Right atrium auricular region (tissue), 2 donors: ENCODE measurements around the gene EPS8L1. TPM values are rescaled to one million over a fixed set of nuclear protein-coding genes. Genes with fewer than 3 reads are reported as not detected.

Source experiments
- DNase-seq: peaks from one replicate; pipeline ENCODE4 v3.0.0-alpha.2; 2019; ENCODE audit warnings: low spot score
- H3K27ac ChIP-seq, 2 donors: fragments of 200-600 bp; sonication (generic); 1 replicate in 1 of 2; 2 replicates in 1 of 2; pipeline ENCODE4 v1.5.1; 2016 to 2019
- H3K27me3 ChIP-seq, 2 donors: fragments of 200-600 bp; sonication (generic); one replicate each; pipeline versions ENCODE4 v1.5.1 to v1.6.0; 2017 to 2019
- H3K36me3 ChIP-seq: fragments of 200-600 bp; sonication (generic); one replicate; pipeline ENCODE4 v1.5.1; 2016
- H3K4me1 ChIP-seq, 2 donors: fragments of 200-600 bp; sonication (generic); one replicate each; pipeline versions ENCODE4 v1.5.1 to v1.6.0; 2017 to 2019
- H3K4me3 ChIP-seq, 2 donors: fragments of 200-600 bp; sonication (generic); 1 replicate in 1 of 2; 2 replicates in 1 of 2; pipeline ENCODE4 v1.5.1; 2017 to 2019; ENCODE audit warnings: mild to moderate bottlenecking in 1 of 2, moderate library complexity in 1 of 2
- H3K9me3 ChIP-seq, 2 donors: fragments of 200-600 bp; sonication (generic); one replicate each; pipeline ENCODE4 v1.5.1; 2019
- total RNA-seq, 2 donors: library from RNA; depleted of rRNA; stranded (reverse); fragments of >200 nt; gene quantifications; one replicate each; pipeline ENCODE4 v1.1.0, GENCODE V29; 2016
- TF ChIP-seq, protein P1 (sequence below), 2 donors: fragments of 200-600 bp; sonication (generic); IDR thresholded peaks; one replicate each; pipeline ENCODE4 v1.5.1; 2019; ENCODE audit warnings: antibody characterized with exemption in 2 of 2

The EPS8L1 gene
- total RNA-seq, 2 donors from 2014 or later = 6.7 to 13.8 TPM

DNA sequence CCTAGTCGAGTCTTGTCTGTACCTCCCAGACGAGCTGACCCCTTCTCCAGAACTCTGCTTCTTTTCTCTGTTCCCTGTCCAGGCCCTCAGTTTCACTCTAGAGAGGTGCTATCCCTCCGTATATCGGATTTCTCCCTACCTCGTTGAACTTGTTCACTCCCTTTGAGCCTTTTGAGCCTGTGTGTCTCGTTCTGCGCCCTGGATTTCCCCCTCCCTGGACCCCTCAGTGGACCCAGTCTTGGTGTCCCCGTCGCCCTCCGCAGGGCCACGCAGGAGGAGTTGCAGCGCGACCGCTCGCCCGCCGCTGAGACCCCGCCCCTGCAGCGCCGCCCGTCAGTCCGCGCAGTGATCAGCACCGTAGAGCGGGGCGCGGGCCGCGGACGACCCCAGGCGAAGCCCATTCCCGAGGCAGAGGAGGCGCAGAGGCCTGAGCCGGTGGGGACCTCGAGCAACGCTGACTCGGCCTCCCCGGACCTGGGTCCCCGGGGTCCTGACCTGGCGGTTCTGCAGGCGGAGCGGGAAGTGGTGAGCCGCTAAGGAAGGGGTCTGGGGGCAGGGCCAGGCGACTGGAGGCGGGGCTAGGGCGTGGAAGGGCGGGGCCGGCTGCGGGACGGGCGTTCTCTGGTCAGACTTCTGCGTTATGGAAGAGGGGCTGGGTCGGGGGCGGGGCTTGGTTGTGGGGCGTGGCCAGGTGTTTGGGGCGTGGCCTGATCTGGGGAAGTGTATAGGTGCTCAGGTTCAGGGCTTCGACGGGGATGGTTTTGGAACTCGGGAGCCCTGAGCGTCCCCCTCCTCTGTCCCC lies 5.5 kb downstream of the EPS8L1 start:
- Histone ChIP-seq H3K9me3 (no peaks in the 10 kb centered on the region), H3K27me3 (peaks cover 20 to 52% of the 10 kb centered on the region in 2 donors), H3K4me3 (peak overlapping the region; percentile 34 to 58), H3K4me1 (peaks cover 0 to 33% of the 10 kb centered on the region in 2 donors), H3K36me3 (no peaks in the 10 kb centered on the region), H3K27ac (no peak overlapping the region)
- TF ChIP-seq, protein P1, sequence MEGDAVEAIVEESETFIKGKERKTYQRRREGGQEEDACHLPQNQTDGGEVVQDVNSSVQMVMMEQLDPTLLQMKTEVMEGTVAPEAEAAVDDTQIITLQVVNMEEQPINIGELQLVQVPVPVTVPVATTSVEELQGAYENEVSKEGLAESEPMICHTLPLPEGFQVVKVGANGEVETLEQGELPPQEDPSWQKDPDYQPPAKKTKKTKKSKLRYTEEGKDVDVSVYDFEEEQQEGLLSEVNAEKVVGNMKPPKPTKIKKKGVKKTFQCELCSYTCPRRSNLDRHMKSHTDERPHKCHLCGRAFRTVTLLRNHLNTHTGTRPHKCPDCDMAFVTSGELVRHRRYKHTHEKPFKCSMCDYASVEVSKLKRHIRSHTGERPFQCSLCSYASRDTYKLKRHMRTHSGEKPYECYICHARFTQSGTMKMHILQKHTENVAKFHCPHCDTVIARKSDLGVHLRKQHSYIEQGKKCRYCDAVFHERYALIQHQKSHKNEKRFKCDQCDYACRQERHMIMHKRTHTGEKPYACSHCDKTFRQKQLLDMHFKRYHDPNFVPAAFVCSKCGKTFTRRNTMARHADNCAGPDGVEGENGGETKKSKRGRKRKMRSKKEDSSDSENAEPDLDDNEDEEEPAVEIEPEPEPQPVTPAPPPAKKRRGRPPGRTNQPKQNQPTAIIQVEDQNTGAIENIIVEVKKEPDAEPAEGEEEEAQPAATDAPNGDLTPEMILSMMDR (IDR thresholded peaks at IDR 0.05) = no peak
- DNase-seq = no peak

DNA sequence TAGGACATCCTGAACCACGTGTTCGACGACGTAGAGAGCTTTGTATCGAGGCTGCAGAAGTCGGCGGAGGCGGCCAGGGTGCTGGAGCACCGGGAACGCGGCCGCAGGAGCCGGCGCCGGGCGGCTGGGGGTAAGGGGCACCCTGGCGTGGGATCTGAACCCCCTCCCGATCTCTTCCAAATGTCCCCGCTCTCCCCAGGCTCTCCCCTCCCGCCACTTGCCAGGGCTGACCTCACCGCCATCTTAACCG lies 6.0 kb downstream of the EPS8L1 start:
- H3K9me3 ChIP-seq = no peaks in the 10 kb centered on the region
- DNase-seq = no peak
- no peak overlapping the region for H3K27ac ChIP-seq

DNA sequence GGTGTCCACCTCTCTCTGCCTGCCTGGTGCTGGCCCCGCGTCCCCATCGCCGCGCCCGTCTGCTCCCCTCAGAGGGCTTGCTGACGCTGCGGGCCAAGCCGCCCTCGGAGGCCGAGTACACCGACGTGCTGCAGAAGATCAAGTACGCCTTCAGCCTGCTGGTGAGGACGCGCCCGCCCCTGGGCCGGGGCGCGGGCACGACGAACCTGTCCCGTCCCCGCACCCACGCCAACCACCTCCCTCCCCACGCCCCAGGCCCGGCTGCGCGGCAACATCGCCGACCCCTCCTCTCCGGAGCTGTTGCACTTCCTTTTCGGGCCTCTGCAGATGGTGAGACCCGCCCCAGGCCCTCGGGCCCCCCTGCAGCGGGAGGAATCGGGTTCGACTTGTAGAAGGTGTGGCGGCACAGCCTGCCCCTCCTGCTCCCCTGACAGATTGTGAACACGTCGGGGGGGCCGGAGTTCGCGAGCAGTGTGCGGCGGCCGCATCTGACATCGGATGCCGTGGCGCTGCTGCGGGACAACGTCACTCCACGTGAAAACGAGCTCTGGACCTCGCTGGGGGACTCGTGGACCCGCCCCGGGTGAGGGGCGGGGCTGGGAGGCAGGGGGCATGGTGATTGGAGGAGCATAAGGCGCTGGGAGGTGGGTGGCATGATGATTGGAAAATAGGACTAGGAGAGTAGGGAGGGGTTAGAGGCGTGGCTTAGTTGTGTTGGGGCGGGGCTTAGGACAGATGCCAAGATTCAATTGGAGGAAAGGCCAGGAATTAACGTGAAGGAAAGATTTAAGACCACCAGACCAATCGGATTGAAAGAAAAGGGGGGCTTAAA lies 6.6 kb downstream of the EPS8L1 start:
- H3K27ac ChIP-seq = no peak overlapping the region
- H3K36me3 ChIP-seq = no peaks in the 10 kb centered on the region
- peak overlapping the region; percentile 5 to 58 for H3K4me3 ChIP-seq
- H3K9me3 ChIP-seq = no peaks in the 10 kb centered on the region
- TF ChIP-seq, protein P1 (IDR thresholded peaks at IDR 0.05) = no peak
- peaks cover 20 to 52% of the 10 kb centered on the region in 2 donors for H3K27me3 ChIP-seq
- peaks cover 0 to 44% of the 10 kb centered on the region in 2 donors for H3K4me1 ChIP-seq
- DNase-seq = no peak

More for the DNA sequence above, 6.0 kb downstream of the EPS8L1 start:
- peaks cover 0 to 38% of the 10 kb centered on the region in 2 donors for H3K4me1 ChIP-seq
- H3K36me3 ChIP-seq = no peaks in the 10 kb centered on the region
- H3K27me3 ChIP-seq = peaks cover 20 to 52% of the 10 kb centered on the region in 2 donors
- H3K4me3 ChIP-seq = peak overlapping the region; percentile 5 to 58
- TF ChIP-seq, protein P1 (IDR thresholded peaks at IDR 0.05) = no peak

DNA sequence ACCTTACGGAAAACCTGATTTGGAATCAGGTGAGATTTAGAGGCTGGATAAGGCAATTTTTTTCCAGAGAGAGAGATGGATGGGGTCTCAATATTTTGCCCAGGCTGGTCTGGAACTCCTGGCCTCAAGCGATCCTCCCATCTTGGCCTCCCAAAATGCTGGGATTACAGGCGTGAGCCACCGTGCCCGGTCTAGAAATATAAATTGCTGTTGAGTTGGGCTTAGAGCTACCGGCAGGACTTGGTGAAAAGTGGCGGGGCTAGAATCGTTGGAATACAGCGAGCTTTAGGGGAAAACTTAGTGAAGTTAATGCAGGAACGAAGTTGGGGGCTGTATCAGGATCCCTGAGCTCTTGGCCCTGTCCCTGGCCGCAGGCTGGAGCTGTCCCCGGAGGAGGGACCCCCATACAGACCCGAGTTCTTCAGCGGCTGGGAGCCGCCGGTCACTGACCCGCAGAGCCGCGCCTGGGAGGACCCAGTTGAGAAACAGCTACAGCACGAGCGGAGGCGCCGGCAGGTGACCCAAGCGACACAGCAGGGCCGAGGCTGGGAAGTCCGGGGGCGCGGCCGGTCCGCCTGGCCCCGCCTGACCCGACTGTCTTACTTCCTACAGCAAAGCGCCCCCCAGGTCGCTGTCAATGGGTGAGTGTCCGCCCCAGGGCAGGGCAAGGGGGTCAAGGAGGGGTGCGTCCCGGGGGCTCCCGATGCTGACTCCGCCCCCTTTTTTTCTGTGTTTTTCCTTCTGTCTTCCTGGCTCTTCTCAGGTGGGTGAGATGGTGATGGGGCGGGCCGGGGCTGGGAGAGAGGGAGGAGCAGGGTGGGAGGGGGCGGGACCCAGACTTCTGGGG lies 7.6 kb downstream of the EPS8L1 start:
- peaks cover 20 to 52% of the 10 kb centered on the region in 2 donors for H3K27me3 ChIP-seq
- TF ChIP-seq, protein P1 (IDR thresholded peaks at IDR 0.05) = no peak
- peaks cover 0 to 54% of the 10 kb centered on the region in 2 donors for H3K4me1 ChIP-seq
- H3K9me3 ChIP-seq = no peaks in the 10 kb centered on the region
- no peak for DNase-seq
- H3K27ac ChIP-seq = no peak overlapping the region
- no peak overlapping the region for H3K4me3 ChIP-seq
- no peaks in the 10 kb centered on the region for H3K36me3 ChIP-seq

DNA sequence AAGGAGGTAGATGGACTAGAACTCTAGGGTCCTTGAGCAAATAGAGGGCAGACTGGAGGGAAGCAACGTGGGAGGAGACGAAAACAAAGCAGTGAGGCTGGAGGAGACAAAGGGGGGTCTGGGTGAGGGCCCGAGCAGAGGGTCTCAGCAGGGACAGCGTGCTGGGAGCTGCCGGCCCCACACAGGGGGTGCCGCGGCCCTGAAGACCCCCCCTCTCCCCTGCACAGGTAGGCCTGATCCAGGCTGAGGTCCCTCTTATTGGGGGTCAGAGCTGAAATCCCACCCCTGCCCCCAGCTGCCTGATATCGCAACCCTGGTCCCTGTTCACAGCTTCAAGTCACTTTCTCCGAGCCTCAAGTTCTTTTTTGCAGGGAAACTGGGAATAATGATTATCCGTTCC lies 8.7 kb downstream of the EPS8L1 start:
- TF ChIP-seq, protein P1 (IDR thresholded peaks at IDR 0.05) = no peak
- H3K27me3 ChIP-seq = peaks cover 20 to 52% of the 10 kb centered on the region in 2 donors
- DNase-seq = no peak
- H3K27ac ChIP-seq = no peak overlapping the region
- no peaks in the 10 kb centered on the region for H3K36me3 ChIP-seq
- H3K4me1 ChIP-seq = peaks cover 0 to 57% of the 10 kb centered on the region in 2 donors
- no peak overlapping the region for H3K4me3 ChIP-seq
- H3K9me3 ChIP-seq = no peaks in the 10 kb centered on the region
